Cerebellar cortex (tissue), 1 donor: ENCODE results near the gene STX19.
"Not testable (repeated sequence)": the region's sequence is repeated elsewhere in the genome, so short reads cannot be mapped to it uniquely, and the experiment has no call there.

Experiments
- DNase-seq: peaks from one replicate; pipeline ENCODE4 v3.0.0-alpha.2; 2015; ENCODE audit warnings: low spot score

The STX19 gene, protein sequence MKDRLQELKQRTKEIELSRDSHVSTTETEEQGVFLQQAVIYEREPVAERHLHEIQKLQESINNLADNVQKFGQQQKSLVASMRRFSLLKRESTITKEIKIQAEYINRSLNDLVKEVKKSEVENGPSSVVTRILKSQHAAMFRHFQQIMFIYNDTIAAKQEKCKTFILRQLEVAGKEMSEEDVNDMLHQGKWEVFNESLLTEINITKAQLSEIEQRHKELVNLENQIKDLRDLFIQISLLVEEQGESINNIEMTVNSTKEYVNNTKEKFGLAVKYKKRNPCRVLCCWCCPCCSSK

DNA sequence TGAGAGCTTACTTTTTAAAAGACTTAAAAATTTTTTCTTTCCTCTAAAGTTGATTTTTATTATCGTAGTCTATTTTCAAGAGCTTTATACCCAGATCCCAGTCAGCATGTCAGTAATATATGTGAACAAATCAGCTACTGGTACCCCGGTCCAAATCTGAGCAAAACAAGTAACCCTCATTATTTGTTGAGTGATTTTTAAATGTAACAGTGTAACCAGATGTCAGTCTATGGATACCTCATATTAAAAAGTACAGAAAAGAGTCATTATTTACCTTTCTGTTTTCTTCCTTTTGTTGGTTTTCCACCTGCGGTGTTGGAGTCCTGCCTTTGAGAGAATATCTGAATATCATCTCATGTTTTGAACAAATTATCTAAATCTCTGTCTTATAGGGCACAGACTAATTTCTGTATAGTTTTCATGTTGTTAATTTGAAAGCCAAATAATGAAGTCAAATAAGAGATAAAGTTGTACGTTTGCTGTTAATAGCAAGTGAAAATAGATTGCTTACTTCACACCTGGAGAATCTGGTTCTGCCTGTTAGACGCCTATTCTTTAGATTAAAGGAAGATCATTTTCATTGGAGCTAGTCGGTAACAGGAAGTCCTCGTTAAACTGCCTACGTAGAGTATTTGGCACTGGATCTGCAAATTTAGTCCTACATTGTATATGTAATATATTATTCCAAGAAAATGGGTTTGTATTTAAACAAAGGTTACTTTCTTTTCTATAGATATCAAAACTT, at the start of gene STX19:
TSS of gene STX19 (minus strand) at position 505 of the 745 bp plus-strand sequence. CDS start 13,328 bp downstream, outside the sequence.
- DNase-seq, result no peak

DNA sequence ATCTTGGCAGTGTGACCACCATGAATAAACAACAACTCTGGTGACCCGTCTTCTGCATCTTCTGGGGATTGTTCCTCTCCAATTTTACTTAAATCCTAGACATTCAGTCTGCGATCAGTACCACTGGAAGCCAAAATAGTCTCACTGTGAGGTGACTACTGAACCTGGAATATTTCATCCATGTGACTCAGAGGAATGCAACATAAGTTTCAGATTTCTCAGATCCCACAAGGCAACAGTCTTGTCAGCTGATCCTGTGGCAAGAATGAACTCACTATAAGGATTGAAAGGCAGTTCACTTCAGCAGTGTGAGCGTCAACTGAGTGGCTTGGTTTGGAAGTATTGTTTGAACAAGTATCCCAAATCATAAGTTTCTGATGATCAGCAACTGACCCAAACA, 47.7 kb upstream of the STX19 start:
- DNase-seq, result no peak

- DNase-seq, result no peak
Observed at GRCh38 chr3:94071713-94072284, 43.4 kb upstream of the STX19 start.

DNA sequence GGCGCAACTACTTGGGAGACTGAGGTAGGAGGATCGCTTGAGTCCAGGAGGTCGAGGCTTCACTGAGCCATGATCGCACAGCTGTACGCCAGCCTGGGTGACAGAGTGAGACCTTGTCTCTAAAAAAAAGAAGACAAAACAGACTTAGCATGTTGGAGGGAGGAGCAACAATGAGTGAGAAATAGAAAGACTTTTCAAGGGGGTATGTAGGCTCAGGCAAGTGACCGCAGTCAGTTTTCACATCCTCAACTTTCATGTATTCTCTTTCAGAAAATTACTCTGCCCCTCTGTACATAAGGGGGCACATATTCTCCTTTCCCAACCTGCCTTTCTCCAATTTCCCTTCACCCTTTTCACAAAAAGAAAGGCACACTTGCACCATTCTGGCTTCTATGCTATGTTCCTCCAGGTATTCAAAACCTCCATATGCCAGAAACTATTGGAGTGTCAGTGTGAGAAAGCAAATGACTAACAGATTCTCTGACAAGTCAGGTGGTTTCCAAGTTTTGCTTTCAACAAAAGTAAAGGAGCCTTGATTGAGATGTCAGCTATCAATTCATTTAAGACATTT, 42.0 kb upstream of the STX19 start:
- DNase-seq, result no peak

DNA sequence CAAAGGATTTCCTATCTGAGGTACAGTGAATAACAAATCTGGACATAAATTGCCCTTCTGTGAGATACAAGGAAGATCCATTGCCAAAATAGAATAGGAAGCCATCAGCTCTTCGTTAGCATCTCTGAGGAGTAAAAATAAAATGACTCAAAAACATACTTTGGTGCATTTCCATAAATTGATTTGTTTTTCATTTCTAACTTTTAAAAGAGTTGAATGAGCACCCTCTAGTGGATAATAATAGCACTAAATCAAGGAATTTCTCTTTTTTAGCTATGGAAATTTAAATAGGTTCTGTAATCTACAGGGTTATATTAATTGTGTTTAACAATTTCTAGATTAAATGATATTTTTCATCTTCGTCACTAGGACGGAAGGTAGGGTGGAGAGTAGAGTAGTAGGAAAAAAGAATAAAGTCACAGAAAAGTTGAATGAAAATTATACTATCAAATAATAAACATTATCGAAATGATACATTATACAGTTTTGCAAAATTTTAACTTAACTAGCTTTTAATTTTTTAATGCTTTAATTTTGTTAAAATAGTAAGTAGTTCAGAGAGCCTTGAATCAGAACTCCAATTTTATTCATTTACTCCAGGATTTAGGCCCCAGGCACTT, 40.9 kb upstream of the STX19 start:
- peak; percentile 30 for DNase-seq

DNA sequence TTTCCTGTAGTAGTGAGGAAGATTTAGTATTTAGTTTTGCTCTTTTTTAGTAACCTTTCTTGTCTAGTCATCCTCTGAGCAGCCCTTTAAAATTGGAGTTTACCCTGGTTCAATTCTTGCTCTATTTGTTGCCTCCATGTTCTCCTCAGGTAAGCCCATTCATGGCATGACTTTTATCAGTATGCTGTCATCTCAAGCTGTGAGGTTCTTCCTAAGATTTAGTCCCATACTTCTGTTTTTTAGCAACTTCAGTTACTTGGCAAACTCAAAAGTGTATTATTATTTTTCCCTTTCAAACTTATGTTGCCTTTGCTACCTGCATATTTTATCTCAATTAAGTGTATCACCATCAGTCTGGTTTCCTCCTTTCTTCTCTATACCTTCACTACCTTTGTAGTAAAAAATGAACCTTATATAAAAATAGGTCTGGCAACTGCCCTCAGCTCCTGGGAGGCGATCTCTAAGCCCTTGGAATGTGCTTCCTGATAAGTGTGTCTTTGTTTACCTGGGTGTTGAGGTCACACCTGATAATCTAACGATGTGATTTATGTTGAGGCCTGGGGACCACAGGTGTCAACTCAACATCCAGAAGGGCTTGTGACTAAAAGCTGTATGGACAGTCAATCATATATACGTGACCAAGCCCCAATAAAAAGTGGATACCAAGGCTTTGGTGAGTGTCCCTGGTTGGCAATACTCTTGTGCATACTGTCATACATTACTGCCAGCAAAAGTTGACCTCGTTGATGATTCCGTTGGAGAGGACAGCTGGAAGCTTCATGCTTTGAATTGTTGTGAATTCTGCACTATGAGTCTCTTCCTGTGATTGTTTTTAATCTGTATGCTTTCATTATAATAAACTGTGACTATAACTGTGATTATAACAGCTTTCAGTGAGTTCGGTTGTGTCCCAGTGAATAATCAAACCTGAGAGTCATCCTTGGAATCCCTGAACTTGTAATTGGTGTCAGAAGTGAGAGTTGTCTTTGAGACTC, 38.4 kb upstream of the STX19 start:
- no peak for DNase-seq

DNA sequence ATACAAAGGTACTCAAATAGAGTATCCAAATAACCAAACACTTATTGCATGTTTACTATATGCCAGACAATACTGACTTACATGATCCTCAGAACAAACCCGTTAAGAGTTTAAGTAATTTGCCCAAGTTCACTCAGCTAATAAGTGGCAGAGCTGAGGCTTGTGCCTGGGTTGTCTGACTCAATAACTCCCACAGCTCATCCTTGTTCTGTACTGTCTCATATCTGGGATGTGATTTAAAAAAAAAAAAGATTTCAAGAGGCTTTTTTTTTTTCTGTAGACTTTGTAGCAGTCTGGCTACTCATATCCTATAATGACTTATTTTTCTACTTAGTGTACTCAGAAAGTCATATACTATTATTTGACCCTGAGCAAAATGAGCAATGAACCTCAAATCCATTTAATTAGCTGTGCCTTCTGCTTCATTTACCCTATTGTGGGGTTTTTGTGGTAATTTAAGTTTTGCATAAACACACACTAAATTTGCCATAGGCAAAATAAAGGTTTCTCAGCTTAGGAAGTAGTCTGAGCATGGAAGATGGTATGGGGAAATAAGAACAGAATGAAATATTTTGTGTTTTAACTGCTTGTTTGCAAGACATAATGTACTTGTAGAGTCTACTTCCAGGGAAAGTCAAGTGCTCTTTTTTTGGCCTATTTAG, 37.6 kb upstream of the STX19 start:
- no peak for DNase-seq

DNA sequence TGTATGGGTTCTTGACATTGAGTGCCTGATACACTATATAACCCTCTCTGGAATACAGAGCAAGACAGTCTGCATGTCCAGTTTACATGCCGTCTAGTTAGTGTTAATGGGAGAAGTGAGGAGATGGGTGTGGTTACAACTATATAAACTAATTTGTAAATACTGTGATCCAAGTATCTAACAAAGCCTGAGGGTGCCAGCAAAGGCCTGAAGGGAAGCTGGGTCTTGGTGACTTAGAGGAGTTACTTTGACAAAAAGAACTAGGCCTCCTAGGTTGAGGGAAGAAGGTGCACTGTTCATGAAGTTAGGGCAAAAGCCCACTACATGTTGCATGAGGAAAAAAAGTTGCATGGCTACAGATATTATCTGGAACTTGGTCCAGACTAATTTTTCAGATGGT, 36.7 kb upstream of the STX19 start:
- no peak for DNase-seq

- no peak for DNase-seq
Observed at GRCh38 chr3:94064243-94064860, 36.0 kb upstream of the STX19 start.

DNA sequence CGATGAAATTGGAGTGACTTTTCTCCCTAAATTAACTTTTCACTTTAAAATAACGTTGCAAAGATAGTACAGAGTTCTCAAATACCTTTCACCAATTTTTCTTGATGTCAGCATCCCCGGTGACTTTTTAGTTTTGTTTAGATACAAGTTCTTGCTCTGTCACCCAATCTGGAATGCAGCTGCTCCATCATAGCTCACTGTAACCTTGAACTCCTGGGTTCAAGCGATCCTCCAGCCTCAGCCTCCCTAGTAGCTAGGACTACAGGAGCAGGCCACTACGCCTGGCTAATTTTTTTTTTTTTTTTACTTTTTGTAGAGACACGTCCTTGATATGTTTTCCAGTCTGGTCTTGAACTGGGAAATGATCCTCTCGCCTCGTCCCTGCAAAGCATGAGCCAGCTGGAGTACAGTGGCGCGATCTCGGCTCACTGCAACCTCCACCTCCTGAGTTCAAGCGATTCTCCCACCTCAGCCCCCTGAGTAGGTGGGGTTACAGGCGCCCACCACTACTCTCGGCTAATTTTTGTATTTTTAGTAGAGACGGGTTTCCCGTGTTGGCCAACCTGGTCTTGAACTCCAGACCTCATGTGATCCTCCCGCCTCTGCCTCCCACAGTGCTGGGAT, 35.2 kb upstream of the STX19 start:
- DNase-seq, result no peak

GRCh38 chr3:94062513-94063404, 34.4 kb upstream of the STX19 start, which contains the start of the genes DHFR2 and NSUN3:
Gene DHFR2 (minus strand): TSS chr3:94062916. CDS start chr3:94061511, 1,405 bp downstream.
Gene NSUN3 (plus strand): TSS chr3:94063061. CDS start chr3:94063127, 66 bp downstream.
- DNase-seq, result peak; percentile 96

- DNase-seq, result no peak
Observed at GRCh38 chr3:94061297-94061696, 32.9 kb upstream of the STX19 start.

DNA sequence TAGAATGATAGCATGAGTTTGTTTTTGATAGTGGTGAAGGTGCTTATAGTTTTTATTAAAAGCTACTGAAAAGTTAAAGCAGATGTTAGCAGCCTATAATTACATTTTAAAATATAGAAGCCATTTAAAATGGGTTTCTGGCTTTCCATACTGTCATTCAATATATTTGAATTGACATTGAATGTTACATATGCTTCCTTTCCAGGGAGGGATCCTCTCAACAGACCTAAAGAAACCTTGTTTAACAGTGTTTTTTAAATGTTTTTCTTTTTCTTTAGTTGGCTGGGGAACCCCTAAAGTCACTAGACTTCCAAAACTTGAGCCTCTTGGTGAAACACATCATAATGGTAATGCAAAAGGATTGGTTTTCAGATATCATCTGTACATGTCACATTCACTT, 22.1 kb upstream of the STX19 start:
- no peak for DNase-seq

DNA sequence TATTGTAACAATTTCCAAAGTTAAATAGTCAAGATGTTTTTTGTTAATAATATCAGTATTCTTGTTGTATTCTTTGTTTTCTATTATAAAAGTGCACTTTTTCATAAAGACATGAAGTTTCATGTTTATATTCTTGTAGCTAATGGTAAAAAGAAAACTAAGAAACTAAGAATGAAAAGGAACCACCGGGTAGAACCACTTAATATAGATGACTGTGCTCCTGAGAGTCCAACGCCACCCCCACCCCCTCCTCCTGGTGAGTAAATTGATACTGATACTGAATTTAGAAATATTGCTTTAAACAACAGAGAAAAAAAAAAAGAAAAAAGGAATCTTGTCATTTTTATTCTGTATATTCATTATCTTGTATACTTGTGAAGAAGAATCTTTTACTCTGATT, 20.9 kb upstream of the STX19 start:
- DNase-seq, result no peak

GRCh38 chr3:94046533-94046932, 18.1 kb upstream of the STX19 start:
- DNase-seq, result no peak

DNA sequence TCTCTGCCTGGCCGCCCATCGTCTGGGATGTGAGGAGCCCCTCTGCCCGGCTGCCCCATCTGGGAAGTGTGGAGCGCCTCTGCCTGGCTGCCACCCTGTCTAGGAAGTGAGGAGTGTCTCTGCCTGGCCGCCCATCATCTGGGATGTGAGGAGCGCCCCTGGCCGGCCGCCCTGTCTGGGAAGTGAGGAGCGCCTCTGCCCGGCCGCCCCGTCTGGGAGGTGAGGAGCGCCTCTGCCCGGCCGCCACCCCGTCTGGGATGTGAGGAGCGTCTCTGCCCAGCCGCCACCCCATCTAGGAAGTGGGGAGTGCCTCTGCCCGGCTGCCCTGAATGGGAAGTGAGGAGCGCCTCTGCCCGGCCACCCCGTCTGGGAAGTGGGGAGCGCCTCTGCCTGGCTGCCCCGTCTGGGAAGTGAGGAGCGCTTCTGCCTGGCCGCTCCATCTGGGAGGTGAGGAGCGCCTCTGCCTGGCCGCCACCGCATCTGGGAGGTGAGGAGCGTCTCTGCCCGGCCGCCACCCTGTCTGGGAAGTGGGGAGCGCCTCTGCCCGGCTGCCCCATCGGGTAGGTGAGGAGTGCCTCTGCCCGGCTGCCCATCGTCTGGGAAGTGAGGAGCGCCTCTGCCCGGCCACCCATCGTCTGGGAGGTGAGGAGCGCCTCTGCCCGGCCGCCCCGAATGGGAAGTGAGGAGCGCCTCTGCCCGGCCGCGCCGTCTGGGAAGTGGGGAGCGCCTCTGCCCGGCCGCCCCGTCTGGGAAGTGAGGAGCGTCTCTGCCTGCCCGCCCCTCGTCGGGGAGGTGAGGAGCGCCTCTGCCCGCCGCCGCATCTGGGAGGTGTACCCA, 15.9 kb upstream of the STX19 start:
- not testable (repeated sequence) for DNase-seq

GRCh38 chr3:94043285-94043684, 14.9 kb upstream of the STX19 start:
- no peak for DNase-seq
